ENCODE measurements around the gene KLHDC9. TPM values are rescaled to one million over a fixed set of nuclear protein-coding genes. Genes with fewer than 3 reads are reported as not detected.

The KLHDC9 gene
- total and polyA plus RNA-seq, 2 of the 8 experiments (the other 6 are each of a cell fraction or from before 2014, with no cell fraction given), result 6.5 to 15.6 TPM

GRCh38 chr1:161089251-161089924 is 8.8 kb upstream of the KLHDC9 start, which contains the start of gene NECTIN4:
Gene NECTIN4 (minus strand): TSS chr1:161089558. CDS start chr1:161089296, 262 bp downstream.
- 74% methylated on average over 20 of the region's 22 CpGs; no CpG with 5 or more reads in 1 of the 2 experiments for WGBS, 2 experiments (ENCODE audit: extremely low coverage in 1 of 2, insufficient coverage in 1 of 2, insufficient read length in 1 of 2, insufficient replicate concordance in 2 of 2, low coverage in 1 of 2, low lambda C conversion rate in 2 of 2, missing lambda C conversion rate in 1 of 2)
- TF ChIP-seq RFX5 (IDR thresholded peaks at IDR 0.05; ENCODE audit: borderline replicate concordance, low read depth, low read length) (no peak), HDAC2 (IDR thresholded peaks at IDR 0.05; ENCODE audit: borderline replicate concordance in 1 of 2, low read depth in 2 of 2, low read length in 2 of 2) (no peak), RBBP5 (IDR thresholded peaks at IDR 0.05; ENCODE audit: borderline replicate concordance, low read depth, low read length) (no peak), KDM5A (IDR thresholded peaks at IDR 0.05; ENCODE audit: low read length) (no peak), EZH2 (IDR thresholded peaks at IDR 0.05; ENCODE audit: low read depth, low read length, severe bottlenecking) (no peak), CTBP2 (IDR thresholded peaks at IDR 0.05; ENCODE audit: borderline replicate concordance, insufficient read depth, insufficient read length, low read length) (no peak), SIN3A (conservative IDR thresholded peaks at IDR 0.05 in 1 of 2, IDR thresholded peaks at IDR 0.05 in 1 of 2; ENCODE audit: low read depth in 1 of 2, low read length in 2 of 2) (no peak), POU5F1 (IDR thresholded peaks at IDR 0.05; ENCODE audit: low read depth, low read length) (no peak), SAP30 (IDR thresholded peaks at IDR 0.05; ENCODE audit: insufficient read depth, insufficient replicate concordance, low read length) (no peak)
- TF ChIP-seq, protein P1, sequence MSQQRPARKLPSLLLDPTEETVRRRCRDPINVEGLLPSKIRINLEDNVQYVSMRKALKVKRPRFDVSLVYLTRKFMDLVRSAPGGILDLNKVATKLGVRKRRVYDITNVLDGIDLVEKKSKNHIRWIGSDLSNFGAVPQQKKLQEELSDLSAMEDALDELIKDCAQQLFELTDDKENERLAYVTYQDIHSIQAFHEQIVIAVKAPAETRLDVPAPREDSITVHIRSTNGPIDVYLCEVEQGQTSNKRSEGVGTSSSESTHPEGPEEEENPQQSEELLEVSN (IDR thresholded peaks at IDR 0.05), result peak; percentile 18; the same call in 1 of the 2 replicates

More at GRCh38 chr1:161089251-161089924, 8.8 kb upstream of the KLHDC9 start, which contains the start of gene NECTIN4:
- H2AFZ ChIP-seq (ENCODE audit: low read length), result peak within 1 kb of the TSS; percentile 64; the same call in 1 of the 2 replicates
- H2AK5ac ChIP-seq (ENCODE audit: low read depth, low read length), result no peak within 1 kb of the TSS
- no peaks in the 10 kb centered on the region for H3K36me3 ChIP-seq (ENCODE audit: control insufficient read depth in 2 of 4, insufficient read depth in 4 of 4, low read length in 3 of 4)
- no peak within 1 kb of the TSS for H3K18ac ChIP-seq (ENCODE audit: extremely low read depth, low read length)
- DNase-seq (ENCODE audit: low read depth in 1 of 2, low spot score in 2 of 2) (no peak), FAIRE-seq (no peak)
- H3K14ac ChIP-seq (ENCODE audit: insufficient read length), result no peak within 1 kb of the TSS
- H3K4ac ChIP-seq (replicated peaks; ENCODE audit: insufficient read length, low read depth, low read length), result peak within 1 kb of the TSS; percentile 19
- peak within 1 kb of the TSS; percentile 44; the same call in 1 of the 2 replicates for H2BK12ac ChIP-seq (ENCODE audit: low read depth, low read length)
- H2BK5ac ChIP-seq (ENCODE audit: low read depth, low read length), result no peak within 1 kb of the TSS; the same call in 1 of the 2 replicates
- H4K20me1 ChIP-seq (replicated peaks in 1 of 2; ENCODE audit: control insufficient read depth in 1 of 2, insufficient read depth in 2 of 2, low read length in 2 of 2), result no peaks in the 10 kb centered on the region
- no peak within 1 kb of the TSS for H3K4me3 ChIP-seq (ENCODE audit: extremely low read depth in 1 of 4, insufficient read depth in 2 of 4, low read depth in 3 of 4, low read length in 4 of 4)
- no peak within 1 kb of the TSS for H2BK120ac ChIP-seq (replicated peaks; ENCODE audit: low read depth, low read length)
- no peak within 1 kb of the TSS for H3K56ac ChIP-seq (replicated peaks; ENCODE audit: insufficient read length, low read depth, low read length)
- H4K91ac ChIP-seq (replicated peaks; ENCODE audit: insufficient read length, low read length), result peak within 1 kb of the TSS; percentile 15
- H3K4me1 ChIP-seq (replicated peaks in 1 of 4; ENCODE audit: control insufficient read depth in 3 of 4, insufficient read depth in 4 of 4, low read length in 3 of 4), result peaks cover 0 to 9% (median 0%) of the 10 kb centered on the region in 4 experiments; a peak in 3 of 7 replicates
- H3K79me2 ChIP-seq (ENCODE audit: control insufficient read depth in 1 of 2, insufficient read depth in 2 of 2, low read length in 2 of 2), result no peaks in the 10 kb centered on the region
- H3K23me2 ChIP-seq (ENCODE audit: low read depth, low read length), result peaks cover 2% of the 10 kb centered on the region; the same call in 1 of the 2 replicates
- H2BK20ac ChIP-seq (ENCODE audit: low read length), result no peak within 1 kb of the TSS
- no peak within 1 kb of the TSS; the same call in 1 of the 2 replicates for H4K8ac ChIP-seq (ENCODE audit: extremely low read depth, insufficient read depth, low read length)
- no peak within 1 kb of the TSS; a peak in 2 of 4 replicates for H3K4me2 ChIP-seq (ENCODE audit: insufficient read depth in 1 of 2, low read depth in 2 of 2, low read length in 2 of 2)
- POLR2A ChIA-PET (ENCODE audit: partially characterized antibody), result interaction anchor here (1.6 kb wide), 1 partner anchor 43 kb away, joined by 5 read pairs; the partner anchor contains the start of gene DEDD
- no peaks in the 10 kb centered on the region for H3K79me1 ChIP-seq (ENCODE audit: low read depth, low read length)
- 0 out of 2 replicates have a peak within 1 kb of the TSS, but pooled peaks have one; percentile 31 for H2BK15ac ChIP-seq (ENCODE audit: low read length)
- H3K23ac ChIP-seq (ENCODE audit: insufficient read length), result no peak within 1 kb of the TSS
- H3K9me3 ChIP-seq (ENCODE audit: insufficient read depth in 2 of 2, low read depth in 1 of 2, low read length in 1 of 2), result no peaks in the 10 kb centered on the region
- no peak within 1 kb of the TSS for H4K5ac ChIP-seq (ENCODE audit: insufficient read length, low read depth, low read length)
- no peaks in the 10 kb centered on the region for H3K27me3 ChIP-seq (replicated peaks in 1 of 4; ENCODE audit: control insufficient read depth in 3 of 4, extremely low read depth in 1 of 4, insufficient read depth in 3 of 4, low read length in 3 of 4)
- no peak within 1 kb of the TSS for H3K27ac ChIP-seq (ENCODE audit: low read depth, low read length)
- no peak within 1 kb of the TSS for H3K9ac ChIP-seq (replicated peaks in 1 of 4; ENCODE audit: extremely low read depth in 1 of 4, low read depth in 3 of 4, low read length in 3 of 4)
- CTCF ChIA-PET (ENCODE audit: partially characterized antibody), result interaction anchor here (1.2 to 11.9 kb wide), 4 partner anchors 9 to 48 kb away, joined by 3 to 156 read pairs (median 49); partner anchors contain the start of genes ARHGAP30 and KLHDC9
